DOHH2 (cell line): ENCODE data around the gene CABP4.
A peak's percentile ranks its signal among the peaks of the same experiment; 100 is the strongest.
"Not testable (repeated sequence)": the region's sequence is repeated elsewhere in the genome, so short reads cannot be mapped to it uniquely, and the experiment has no call there.

Experiments used
- H3F3A ChIP-seq: fragments of 200-600 bp; sonication (generic), shearing (Covaris generic); 2 replicates; pipeline ENCODE4 v1.6.0; 2016; ENCODE audit warnings: antibody characterized with exemption, mild to moderate bottlenecking; ENCODE audit not compliant: control insufficient read depth, insufficient read depth
- H3K27ac ChIP-seq: fragments of 200-600 bp; sonication (generic); 2 replicates; pipeline ENCODE4 v1.5.1; 2014; ENCODE audit warnings: low read depth, mild to moderate bottlenecking, low read length, moderate library complexity
- H3K27me3 ChIP-seq: fragments of 200-600 bp; sonication (generic); 2 replicates; pipeline ENCODE4 v1.6.1; 2014; ENCODE audit warnings: mild to moderate bottlenecking, low read length, mixed read lengths; ENCODE audit not compliant: control insufficient read depth
- H3K36me3 ChIP-seq: fragments of 200-600 bp; sonication (generic); 2 replicates; pipeline ENCODE4 v1.6.1; 2014; ENCODE audit warnings: mild to moderate bottlenecking, low read length, moderate library complexity, mixed read lengths; ENCODE audit not compliant: control insufficient read depth
- H3K4me1 ChIP-seq: fragments of 200-600 bp; sonication (generic); 2 replicates; pipeline ENCODE4 v1.6.1; 2014; ENCODE audit warnings: mild to moderate bottlenecking, low read length, mixed read lengths; ENCODE audit not compliant: control insufficient read depth
- H3K4me2 ChIP-seq: fragments of 200-600 bp; sonication (generic); 2 replicates; pipeline ENCODE4 v1.6.0; 2014; ENCODE audit warnings: mild to moderate bottlenecking, low read length, moderate library complexity
- H3K4me3 ChIP-seq: fragments of 200-600 bp; sonication (generic); 2 replicates; pipeline ENCODE4 v1.5.1; 2014; ENCODE audit warnings: mild to moderate bottlenecking, low read length, mixed read lengths
- H3K79me2 ChIP-seq: fragments of 200-600 bp; sonication (generic); 2 replicates; pipeline ENCODE4 v1.6.1; 2014; ENCODE audit warnings: mild to moderate bottlenecking, low read length, mixed read lengths; ENCODE audit not compliant: control insufficient read depth
- H3K9me2 ChIP-seq: fragments of 200-600 bp; sonication (generic); replicated peaks from 2 replicates; pipeline ENCODE4 v1.6.1; 2014; ENCODE audit warnings: mild to moderate bottlenecking, low read length, mixed read lengths; ENCODE audit not compliant: control insufficient read depth
- H3K9me3 ChIP-seq: fragments of 200-600 bp; sonication (generic); 2 replicates; pipeline ENCODE4 v1.6.1; 2014; ENCODE audit warnings: antibody characterized with exemption, low read length, mixed read lengths; ENCODE audit not compliant: control insufficient read depth, insufficient read depth
- H4K20me1 ChIP-seq: fragments of 200-600 bp; sonication (generic); 2 replicates; pipeline ENCODE4 v1.6.0; 2014; ENCODE audit warnings: low read depth, mild to moderate bottlenecking, antibody characterized with exemption, low read length, moderate library complexity; ENCODE audit not compliant: control insufficient read depth, insufficient read depth
- CTCF ChIP-seq: fragments of 200-600 bp; sonication (generic); IDR thresholded peaks from one replicate; pipeline ENCODE4 v1.5.1; 2014; ENCODE audit warnings: antibody characterized with exemption, mild to moderate bottlenecking, low read depth, low read length; ENCODE audit not compliant: poor library complexity, severe bottlenecking
- EZH2phosphoT487 ChIP-seq: fragments of 200-600 bp; sonication (generic); IDR thresholded peaks from 2 replicates; pipeline ENCODE4 v1.6.1; 2017; ENCODE audit warnings: borderline replicate concordance, mild to moderate bottlenecking, antibody characterized with exemption, low read length, moderate library complexity, mixed read lengths

Gene CABP4

GRCh38 chr11:67422891-67423290 lies 32.3 kb upstream of the CABP4 start:
- peaks cover 2% of the 10 kb centered on the region; the same call in 1 of the 2 replicates for H3F3A ChIP-seq
- no peaks in the 10 kb centered on the region for H3K9me3 ChIP-seq
- peaks cover 40% of the 10 kb centered on the region for H3K4me1 ChIP-seq
- H4K20me1 ChIP-seq = no peaks in the 10 kb centered on the region
- H3K9me2 ChIP-seq = no peaks in the 10 kb centered on the region
- TF ChIP-seq EZH2phosphoT487 (no peak), CTCF (no peak)
- H3K79me2 ChIP-seq = no peaks in the 10 kb centered on the region
- no peaks in the 10 kb centered on the region for H3K36me3 ChIP-seq
- H3K27ac ChIP-seq = no peak overlapping the region
- no peak overlapping the region for H3K4me3 ChIP-seq
- H3K27me3 ChIP-seq = no peaks in the 10 kb centered on the region
- H3K4me2 ChIP-seq = no peak overlapping the region

DNA sequence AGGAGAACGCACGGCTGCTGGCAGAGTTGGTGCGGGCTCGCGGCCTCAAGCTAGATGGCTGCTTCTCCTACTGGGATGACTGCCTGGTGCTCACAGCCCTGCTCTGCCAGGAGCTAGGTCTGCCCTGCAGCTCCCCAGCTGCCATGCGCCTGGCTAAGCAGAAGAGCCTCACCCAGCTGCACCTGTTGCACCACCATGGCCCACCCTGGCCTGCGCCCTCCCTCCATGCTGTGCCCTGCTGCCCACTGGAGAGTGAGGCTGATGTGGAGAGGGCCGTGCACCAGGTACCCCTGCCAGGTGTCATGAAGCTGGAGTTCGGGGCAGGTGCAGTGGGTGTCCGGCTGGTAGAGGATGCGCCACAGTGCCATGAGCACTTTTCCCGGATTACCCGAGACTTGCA lies 31.7 kb upstream of the CABP4 start:
- TF ChIP-seq EZH2phosphoT487 (no peak), CTCF (no peak)
- Histone ChIP-seq H3K4me2 (no peak overlapping the region), H3F3A (no peaks in the 10 kb centered on the region), H3K4me3 (no peak overlapping the region), H3K27me3 (no peaks in the 10 kb centered on the region), H3K9me3 (no peaks in the 10 kb centered on the region), H3K79me2 (peaks cover 2% of the 10 kb centered on the region), H3K9me2 (no peaks in the 10 kb centered on the region), H3K4me1 (peaks cover 35% of the 10 kb centered on the region), H3K36me3 (no peaks in the 10 kb centered on the region), H3K27ac (no peak overlapping the region), H4K20me1 (no peaks in the 10 kb centered on the region)

GRCh38 chr11:67423891-67424613 lies 31.1 kb upstream of the CABP4 start:
- Histone ChIP-seq H4K20me1 (no peaks in the 10 kb centered on the region), H3K36me3 (no peaks in the 10 kb centered on the region), H3K27ac (no peak overlapping the region), H3K4me2 (no peak overlapping the region), H3F3A (no peaks in the 10 kb centered on the region), H3K9me2 (no peaks in the 10 kb centered on the region), H3K9me3 (no peaks in the 10 kb centered on the region), H3K4me3 (no peak overlapping the region), H3K4me1 (peaks cover 31% of the 10 kb centered on the region), H3K27me3 (no peaks in the 10 kb centered on the region), H3K79me2 (peaks cover 7% of the 10 kb centered on the region)
- TF ChIP-seq CTCF (no peak), EZH2phosphoT487 (no peak)

- Histone ChIP-seq H3K79me2 (peaks cover 31% of the 10 kb centered on the region), H3K36me3 (peaks cover 26% of the 10 kb centered on the region), H3K4me2 (peak overlapping the region; percentile 73), H3K4me3 (peak overlapping the region; percentile 73), H3K4me1 (peaks cover 15% of the 10 kb centered on the region), H3K27ac (peak overlapping the region; percentile 29)
- not testable (repeated sequence) for H3F3A ChIP-seq, H3K9me3 ChIP-seq, H4K20me1 ChIP-seq, H3K27me3 ChIP-seq, H3K9me2 ChIP-seq
Observed at GRCh38 chr11:67427364-67427859, 27.7 kb upstream of the CABP4 start.
